Raji (cell line): Measurements from ENCODE around the gene NAPB.

Experiments
- POLR2A ChIP-seq: IDR thresholded peaks from 2 replicates; pipeline ENCODE4 v1.6.1; 2011; ENCODE audit warnings: low read depth, low read length, control low read depth; ENCODE audit not compliant: insufficient read depth

Gene NAPB

GRCh38 chr20:23442436-23442835 lies 21.1 kb upstream of the NAPB start:
- no peak for TF ChIP-seq POLR2A

GRCh38 chr20:23441850-23442313 lies 20.6 kb upstream of the NAPB start:
- TF ChIP-seq POLR2A, result no peak

GRCh38 chr20:23440004-23440403 lies 18.7 kb upstream of the NAPB start:
- no peak for TF ChIP-seq POLR2A

- TF ChIP-seq POLR2A, result no peak
Measured at GRCh38 chr20:23438661-23439060, 17.4 kb upstream of the NAPB start.

- TF ChIP-seq POLR2A, result no peak
Measured at GRCh38 chr20:23437126-23437899, 16.0 kb upstream of the NAPB start.

- no peak for TF ChIP-seq POLR2A
Measured at GRCh38 chr20:23436681-23437080, 15.4 kb upstream of the NAPB start.

- no peak for TF ChIP-seq POLR2A
Measured at GRCh38 chr20:23435626-23436539, 14.6 kb upstream of the NAPB start.

GRCh38 chr20:23434521-23435313 lies 13.4 kb upstream of the NAPB start:
- TF ChIP-seq POLR2A, result no peak

GRCh38 chr20:23433628-23434027 lies 12.3 kb upstream of the NAPB start:
- TF ChIP-seq POLR2A, result no peak

- no peak for TF ChIP-seq POLR2A
Measured at GRCh38 chr20:23425129-23425528, 3.8 kb upstream of the NAPB start.

- TF ChIP-seq POLR2A, result no peak
Measured at GRCh38 chr20:23419995-23420901, 1.0 kb downstream of the NAPB start.

GRCh38 chr20:23419657-23419994 lies 1.7 kb downstream of the NAPB start:
- TF ChIP-seq POLR2A, result no peak

- TF ChIP-seq POLR2A, result no peak
Measured at GRCh38 chr20:23417861-23418260, 3.4 kb downstream of the NAPB start.

- no peak for TF ChIP-seq POLR2A
Measured at GRCh38 chr20:23415959-23416583, 5.2 kb downstream of the NAPB start.
